ENCODE results near the gene LHX5.

Gene LHX5

GRCh38 chr12:113418213-113418879 lies 53.3 kb downstream of the LHX5 start:
- no peak for DNase-seq (ENCODE audit: extremely low read depth in 1 of 2, low read depth in 1 of 2)

DNA sequence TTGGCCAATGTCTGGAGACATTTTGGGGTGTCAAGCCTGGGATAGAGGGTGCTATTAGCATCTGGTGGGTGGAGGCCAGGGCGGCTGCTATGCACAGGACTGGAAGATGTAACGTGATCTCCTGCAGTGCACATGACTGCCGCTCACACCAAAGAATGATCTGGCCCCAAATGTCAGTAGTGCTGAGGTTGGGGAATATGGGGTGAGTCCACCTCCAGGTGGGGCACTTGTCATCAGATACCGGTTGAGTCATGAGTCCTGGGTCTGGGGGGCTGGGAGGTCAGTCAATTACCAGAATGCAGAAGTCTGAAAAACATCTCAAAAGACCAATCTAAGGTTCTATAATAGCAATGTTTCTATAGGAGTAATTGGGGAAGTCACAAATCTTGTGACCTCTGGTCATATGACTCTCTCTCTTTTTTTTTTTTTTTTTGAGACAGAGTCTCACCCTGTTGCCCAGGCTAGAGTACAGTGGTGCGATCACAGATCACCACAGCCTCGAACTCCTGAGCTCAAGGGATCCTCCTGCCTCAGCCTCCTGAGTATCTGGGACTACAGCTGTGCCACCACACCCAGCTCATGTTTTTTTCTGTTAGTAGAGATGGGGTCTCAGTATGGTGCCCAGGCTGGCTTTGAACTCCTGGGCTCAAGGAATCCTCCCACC lies 55.4 kb downstream of the LHX5 start:
- DNase-seq (ENCODE audit: extremely low read depth in 1 of 2, low read depth in 1 of 2) = no peak

GRCh38 chr12:113414519-113415038 lies 57.1 kb downstream of the LHX5 start:
- DNase-seq (ENCODE audit: extremely low read depth in 1 of 2, low read depth in 1 of 2) = no peak

DNA sequence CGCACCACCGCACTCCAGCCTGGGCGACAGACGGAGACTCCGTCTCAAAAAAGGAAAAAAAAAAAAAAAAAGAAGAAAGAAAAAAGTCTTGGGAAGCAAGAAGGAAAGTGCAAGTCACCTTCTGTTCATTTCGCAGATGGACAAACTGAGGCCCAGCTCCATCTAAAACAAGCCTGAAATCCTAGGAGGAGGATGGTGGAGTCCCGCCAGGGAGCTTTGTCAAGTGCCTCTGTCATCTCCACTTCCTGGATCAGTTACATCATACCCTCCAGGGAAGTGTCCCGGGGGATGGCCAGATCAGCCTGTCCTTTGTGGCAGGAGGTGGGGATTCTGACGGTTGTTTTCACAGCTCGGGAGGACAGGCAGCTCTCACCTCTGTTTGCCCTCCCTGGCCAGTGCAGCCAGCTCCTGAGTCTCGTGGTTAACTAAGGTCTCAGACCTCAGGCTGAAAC lies 58.2 kb downstream of the LHX5 start:
- DNase-seq (ENCODE audit: extremely low read depth in 1 of 2, low read depth in 1 of 2) = no peak

All from activated CD8-positive, alpha-beta memory T cell treated with anti-CD3 and anti-CD28 coated beads for 1 hour (primary cell).